Choroid plexus epithelial cell (primary cell): ENCODE measurements around the gene SULT1A1.
"Not testable (repeated sequence)": the region's sequence is repeated elsewhere in the genome, so short reads cannot be mapped to it uniquely, and the experiment has no call there.

Source experiments
- DNase-seq: peaks from one replicate; pipeline ENCODE4 v3.0.0-alpha.2; 2010; ENCODE audit warnings: low read depth
- H3K4me3 ChIP-seq: 2 replicates; pipeline ENCODE4 v1.5.1; 2011; ENCODE audit warnings: low read depth, mild to moderate bottlenecking, control low read depth, low read length, moderate library complexity
- CTCF ChIP-seq: conservative IDR thresholded peaks from 2 replicates; pipeline ENCODE4 v1.5.1; 2011; ENCODE audit warnings: low read depth, mild to moderate bottlenecking, control low read depth, inconsistent platforms, low read length, moderate library complexity

Gene SULT1A1

GRCh38 chr16:28567292-28567691 lies 42.6 kb downstream of the SULT1A1 start:
- no peak for DNase-seq
- no peak overlapping the region for H3K4me3 ChIP-seq
- no peak for TF ChIP-seq CTCF

GRCh38 chr16:28566233-28566925 lies 43.5 kb downstream of the SULT1A1 start:
- H3K4me3 ChIP-seq, DNase-seq: not testable (repeated sequence)

- TF ChIP-seq CTCF: no peak
- H3K4me3 ChIP-seq: no peak overlapping the region
- no peak for DNase-seq
These were observed 46.6 kb downstream of the SULT1A1 start for GRCh38 chr16:28563218-28563617.

GRCh38 chr16:28562199-28562598 lies 47.6 kb downstream of the SULT1A1 start:
- no peak for TF ChIP-seq CTCF
- no peak overlapping the region for H3K4me3 ChIP-seq
- DNase-seq: no peak

- H3K4me3 ChIP-seq: no peak overlapping the region
- DNase-seq: no peak
- no peak for TF ChIP-seq CTCF
These were observed 48.2 kb downstream of the SULT1A1 start for GRCh38 chr16:28561557-28562187.

GRCh38 chr16:28558456-28558855 lies 51.4 kb downstream of the SULT1A1 start:
- no peak for TF ChIP-seq CTCF
- DNase-seq: no peak
- H3K4me3 ChIP-seq: no peak overlapping the region

- TF ChIP-seq CTCF: no peak
- DNase-seq: no peak
- H3K4me3 ChIP-seq: no peak overlapping the region
These were observed 52.9 kb downstream of the SULT1A1 start for GRCh38 chr16:28556914-28557320.
